CD4-positive, alpha-beta T cell treated with Interleukin-17A for 1 hour (primary cell): ENCODE results near the gene LIFR.

Source experiments
- DNase-seq: peaks from one replicate; pipeline ENCODE4 v3.0.0-alpha.2; 2020

LIFR gene

GRCh38 chr5:38431242-38431853 is 125.1 kb downstream of the LIFR start:
- no peak for DNase-seq

GRCh38 chr5:38426986-38427950 is 129.2 kb downstream of the LIFR start:
- no peak for DNase-seq

GRCh38 chr5:38426490-38426889 is 130.0 kb downstream of the LIFR start:
- no peak for DNase-seq
